Stimulated activated CD4-positive, alpha-beta T cell treated with anti-CD3 and anti-CD28 coated beads, Interleukin-12 subunit alpha, Interleukin-12 subunit beta, amount 100 ng/mL, for 48 hours (primary cell): ENCODE measurements around the gene GMPPA.

Experiments used
- DNase-seq, 3 donors: peaks; one replicate each; pipeline ENCODE4 v3.0.0-alpha.2; 2020; ENCODE audit warnings: low read depth in 2 of 3, low spot score in 1 of 3

Gene GMPPA

GRCh38 chr2:219467736-219468075, 31.0 kb upstream of the GMPPA start:
- no peak for DNase-seq

DNA sequence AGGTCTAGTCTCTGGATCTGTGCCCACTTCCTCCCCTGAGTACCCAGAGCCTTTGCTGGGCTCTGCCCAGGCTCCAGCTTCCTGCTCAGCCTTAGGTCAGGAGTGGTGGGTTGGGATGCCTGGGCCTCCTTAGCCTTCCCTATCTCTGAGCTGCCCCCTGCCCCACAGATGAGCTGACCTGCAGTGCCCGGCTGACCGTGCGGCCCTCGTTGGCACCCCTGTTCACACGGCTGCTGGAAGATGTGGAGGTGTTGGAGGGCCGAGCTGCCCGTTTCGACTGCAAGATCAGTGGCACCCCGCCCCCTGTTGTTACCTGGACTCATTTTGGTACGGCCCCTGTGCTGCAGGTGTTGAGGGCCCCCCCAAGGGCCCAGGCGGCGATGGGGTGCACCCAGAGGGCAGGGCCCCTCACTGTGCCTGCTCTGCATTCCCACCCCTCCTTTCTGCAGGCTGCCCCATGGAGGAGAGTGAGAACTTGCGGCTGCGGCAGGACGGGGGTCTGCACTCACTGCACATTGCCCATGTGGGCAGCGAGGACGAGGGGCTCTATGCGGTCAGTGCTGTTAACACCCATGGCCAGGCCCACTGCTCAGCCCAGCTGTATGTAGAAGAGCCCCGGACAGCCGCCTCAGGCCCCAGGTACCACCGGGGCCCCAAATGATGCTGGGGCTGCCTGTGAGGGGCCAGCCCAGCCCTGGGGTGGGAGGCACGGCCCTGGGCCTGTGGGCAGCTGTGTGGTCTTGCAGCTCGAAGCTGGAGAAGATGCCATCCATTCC, 30.1 kb upstream of the GMPPA start:
- DNase-seq = no peak

DNA sequence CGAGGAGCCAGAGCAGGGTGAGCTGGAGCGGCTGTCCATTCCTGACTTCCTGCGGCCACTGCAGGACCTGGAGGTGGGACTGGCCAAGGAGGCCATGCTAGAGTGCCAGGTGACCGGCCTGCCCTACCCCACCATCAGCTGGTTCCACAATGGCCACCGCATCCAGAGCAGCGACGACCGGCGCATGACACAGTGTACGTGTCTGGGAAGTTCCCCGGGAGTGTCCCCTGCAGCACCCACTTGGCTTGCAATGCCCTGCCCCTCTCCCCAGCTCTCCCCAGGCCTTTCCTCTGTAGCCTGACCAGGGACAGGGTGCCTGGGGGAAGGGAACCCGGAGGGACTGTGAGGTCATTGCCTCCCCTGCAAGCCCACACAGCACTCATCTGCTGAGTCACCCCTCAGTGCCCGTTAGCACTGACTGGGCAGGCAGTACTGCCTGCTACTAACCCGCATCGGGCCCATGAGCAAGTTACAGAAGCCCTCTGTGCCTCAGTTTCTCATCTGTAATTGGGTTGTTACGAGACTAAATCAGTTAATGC, 29.4 kb upstream of the GMPPA start:
- DNase-seq = no peak

DNA sequence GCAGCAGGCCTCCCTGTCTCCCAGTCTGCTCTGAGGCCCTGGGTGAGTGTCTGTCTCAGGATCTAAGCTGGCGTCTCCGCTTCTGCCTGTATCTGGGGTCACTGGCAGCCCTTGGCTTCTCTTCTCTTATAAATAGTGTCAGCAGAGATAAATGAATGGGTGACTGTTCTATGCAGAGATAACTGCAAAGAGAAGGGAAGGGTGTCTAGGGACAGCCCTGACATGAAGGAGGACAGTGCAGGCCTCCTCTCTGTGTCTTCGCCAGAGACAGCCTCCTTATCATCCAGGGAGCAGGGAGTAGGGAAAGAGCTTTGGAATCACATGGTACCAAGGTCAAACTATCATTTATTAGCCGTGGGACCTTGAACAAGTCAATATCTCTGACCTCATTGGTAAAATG, 28.3 kb upstream of the GMPPA start:
- no peak for DNase-seq

DNA sequence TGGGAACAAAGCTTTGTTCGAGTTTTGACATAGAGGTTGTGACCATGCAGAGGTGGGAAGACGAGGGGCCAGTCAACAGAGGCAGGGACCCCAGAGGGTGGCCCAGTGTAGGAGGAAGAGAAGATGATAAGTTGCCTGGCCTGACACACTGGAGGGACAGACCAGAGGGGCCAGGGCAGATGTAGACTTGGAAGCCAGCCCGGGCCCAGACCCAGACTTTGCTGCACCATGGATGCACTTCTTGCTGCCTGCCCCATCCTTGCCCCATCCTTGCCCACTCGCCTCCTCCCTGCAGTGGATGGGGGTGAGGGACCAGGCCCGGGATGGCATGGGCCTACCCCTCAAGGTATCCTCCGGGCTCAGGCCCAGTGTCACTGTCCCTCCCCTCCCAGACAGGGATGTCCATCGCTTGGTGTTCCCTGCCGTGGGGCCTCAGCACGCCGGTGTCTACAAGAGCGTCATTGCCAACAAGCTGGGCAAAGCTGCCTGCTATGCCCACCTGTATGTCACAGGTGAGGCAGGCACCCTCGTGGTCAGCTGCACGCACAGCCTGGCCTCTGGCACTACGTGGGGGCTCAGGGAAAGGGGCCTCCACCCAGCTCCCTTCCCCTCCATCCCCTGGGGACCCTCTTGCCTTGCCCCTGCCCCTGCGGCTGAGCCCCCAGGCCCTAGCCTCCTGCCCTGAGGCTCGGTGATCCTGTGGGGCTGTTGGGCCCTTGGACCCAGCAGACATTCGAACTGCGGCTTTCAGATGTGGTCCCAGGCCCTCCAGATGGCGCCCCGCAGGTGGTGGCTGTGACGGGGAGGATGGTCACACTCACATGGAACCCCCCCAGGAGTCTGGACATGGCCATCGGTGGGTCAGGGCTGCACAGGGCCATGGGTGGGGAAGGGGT, 27.0 kb upstream of the GMPPA start:
- DNase-seq = no peak

DNA sequence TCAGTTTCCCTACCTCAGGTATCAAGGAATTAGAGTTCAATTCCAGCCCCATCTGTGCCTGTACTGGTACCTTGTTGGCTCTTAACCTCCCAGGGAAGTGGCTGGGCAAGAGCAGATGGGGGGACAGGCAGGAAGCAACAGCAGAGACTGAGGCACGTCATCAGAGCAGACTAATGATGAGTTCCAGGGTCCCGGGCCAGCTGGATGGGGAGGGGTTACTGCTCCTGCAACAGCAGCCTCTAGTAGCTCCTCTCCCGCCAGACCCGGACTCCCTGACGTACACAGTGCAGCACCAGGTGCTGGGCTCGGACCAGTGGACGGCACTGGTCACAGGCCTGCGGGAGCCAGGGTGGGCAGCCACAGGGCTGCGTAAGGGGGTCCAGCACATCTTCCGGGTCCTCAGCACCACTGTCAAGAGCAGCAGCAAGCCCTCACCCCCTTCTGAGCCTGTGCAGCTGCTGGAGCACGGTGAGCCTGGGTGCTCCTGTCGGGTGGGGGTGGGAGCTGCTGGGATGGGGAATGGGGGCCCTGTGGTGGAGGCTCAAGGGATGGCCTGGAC, 26.0 kb upstream of the GMPPA start:
- no peak for DNase-seq

- DNase-seq = no peak
These were observed 25.2 kb upstream of the GMPPA start for GRCh38 chr2:219473511-219473910.

GRCh38 chr2:219474285-219475060, 24.2 kb upstream of the GMPPA start:
- no peak for DNase-seq

DNA sequence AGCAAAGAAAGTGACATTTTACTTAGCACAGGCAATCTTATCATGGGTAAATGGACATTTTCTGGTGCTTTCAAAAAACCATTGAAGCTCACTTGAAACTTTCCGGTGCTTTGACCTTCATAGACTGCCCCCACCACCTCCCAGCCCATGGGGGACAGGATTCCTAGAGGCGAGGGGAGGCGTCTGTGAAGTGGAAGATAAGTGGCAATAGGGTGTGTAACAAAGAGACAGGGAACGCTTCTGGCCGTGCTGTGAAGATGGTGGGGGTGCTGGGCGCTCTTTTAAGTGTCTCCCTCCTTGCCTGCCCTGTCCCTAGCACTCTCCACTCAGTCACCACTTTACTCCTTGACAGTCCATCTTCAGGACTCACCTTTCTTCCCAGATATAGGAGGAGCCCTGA, 23.4 kb upstream of the GMPPA start:
- DNase-seq = no peak

DNA sequence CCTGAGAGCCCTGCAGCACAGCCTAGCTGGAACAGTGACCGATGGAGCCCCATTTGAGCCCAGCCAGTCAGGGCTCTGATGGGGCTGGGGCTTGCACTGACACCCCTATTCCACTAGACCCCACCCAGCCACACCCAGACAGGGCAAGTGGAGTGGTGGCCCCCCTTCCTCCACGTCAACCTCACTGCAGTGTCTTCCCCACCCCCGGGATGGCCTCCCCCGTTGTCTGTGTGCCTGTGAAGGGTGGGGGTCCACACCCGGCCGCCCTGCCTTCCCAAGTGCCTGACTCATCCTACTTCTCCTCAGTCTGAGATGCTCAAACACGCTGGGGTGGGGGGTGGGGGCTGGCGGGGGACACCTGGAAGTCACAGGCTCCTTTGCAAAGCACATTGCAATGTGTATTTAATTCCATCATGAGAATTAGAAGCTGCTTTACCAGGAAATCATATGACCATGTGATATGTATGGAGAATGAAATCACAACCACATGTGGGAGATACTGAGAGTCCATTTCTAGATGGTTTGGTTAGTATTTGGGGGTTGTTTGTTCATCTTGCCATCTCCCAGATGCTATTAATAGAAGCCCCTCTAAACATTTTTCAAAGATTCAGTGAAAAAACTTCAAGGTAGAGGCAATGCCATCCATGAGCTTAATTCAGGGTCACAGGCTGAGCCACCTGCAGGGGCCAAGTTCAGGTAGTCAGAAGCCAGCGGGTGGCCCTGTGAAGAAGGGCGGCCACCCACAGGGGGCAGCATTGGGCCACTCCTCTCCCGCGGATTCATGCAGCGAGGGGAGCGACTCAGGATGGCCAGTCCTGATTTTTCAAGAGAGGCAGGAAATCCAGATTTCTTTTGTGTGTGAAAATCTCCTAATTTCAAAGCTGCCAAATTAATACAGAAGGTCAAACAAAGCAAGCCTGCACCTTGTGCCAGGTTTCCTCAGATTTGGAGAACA, 22.7 kb upstream of the GMPPA start:
- peak; percentile 47 to 62 (median 61) for DNase-seq

DNA sequence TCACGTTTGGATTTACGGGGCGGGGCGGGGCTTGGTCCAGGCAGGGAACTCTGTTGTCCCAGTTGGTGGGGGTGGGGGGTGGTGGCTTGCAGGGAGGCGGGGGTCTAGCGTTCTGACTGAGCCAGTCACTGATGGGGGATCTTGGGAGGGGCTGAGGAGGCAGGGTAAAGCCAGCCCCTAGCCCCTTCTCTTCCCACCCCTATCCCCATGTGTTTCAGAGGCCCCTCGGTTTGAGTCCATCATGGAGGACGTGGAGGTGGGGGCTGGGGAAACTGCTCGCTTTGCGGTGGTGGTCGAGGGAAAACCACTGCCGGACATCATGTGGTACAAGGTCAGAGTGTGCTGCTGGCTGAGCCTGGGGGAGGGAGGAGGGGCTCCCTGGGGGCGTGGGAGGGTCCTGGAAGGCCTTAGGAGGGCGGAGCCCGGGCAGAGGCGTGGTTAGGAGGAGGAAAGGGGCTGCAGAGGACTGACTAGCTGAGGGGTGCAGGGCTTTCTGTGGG, 22.0 kb upstream of the GMPPA start:
- no peak for DNase-seq

DNA sequence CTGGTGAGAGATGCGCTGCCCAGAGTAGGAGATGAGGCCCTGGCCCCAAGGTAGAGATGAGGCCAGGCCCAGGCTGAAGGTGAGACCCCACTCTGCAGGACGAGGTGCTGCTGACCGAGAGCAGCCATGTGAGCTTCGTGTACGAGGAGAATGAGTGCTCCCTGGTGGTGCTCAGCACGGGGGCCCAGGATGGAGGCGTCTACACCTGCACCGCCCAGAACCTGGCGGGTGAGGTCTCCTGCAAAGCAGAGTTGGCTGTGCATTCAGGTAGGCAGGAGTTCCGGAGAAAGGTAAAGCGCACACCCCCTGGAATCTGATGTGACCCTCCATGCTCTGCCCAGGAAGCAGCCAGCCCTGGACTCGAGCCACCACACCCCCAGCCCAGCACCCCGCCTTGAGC, 21.5 kb upstream of the GMPPA start:
- no peak for DNase-seq

DNA sequence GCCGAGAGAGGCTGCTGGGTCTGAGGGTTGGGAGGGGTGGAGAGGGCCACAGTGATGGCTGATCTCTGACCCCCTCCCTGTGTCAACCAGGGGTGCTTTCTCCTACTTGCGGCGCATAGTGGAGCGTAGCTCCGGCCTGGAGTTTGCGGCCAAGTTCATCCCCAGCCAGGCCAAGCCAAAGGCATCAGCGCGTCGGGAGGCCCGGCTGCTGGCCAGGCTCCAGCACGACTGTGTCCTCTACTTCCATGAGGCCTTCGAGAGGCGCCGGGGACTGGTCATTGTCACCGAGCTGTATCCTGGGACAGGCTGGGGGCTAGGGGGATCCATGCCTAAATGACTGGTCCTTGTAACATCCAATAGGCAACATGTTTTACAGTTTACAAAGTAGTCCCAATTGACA, 20.9 kb upstream of the GMPPA start:
- DNase-seq = no peak

DNA sequence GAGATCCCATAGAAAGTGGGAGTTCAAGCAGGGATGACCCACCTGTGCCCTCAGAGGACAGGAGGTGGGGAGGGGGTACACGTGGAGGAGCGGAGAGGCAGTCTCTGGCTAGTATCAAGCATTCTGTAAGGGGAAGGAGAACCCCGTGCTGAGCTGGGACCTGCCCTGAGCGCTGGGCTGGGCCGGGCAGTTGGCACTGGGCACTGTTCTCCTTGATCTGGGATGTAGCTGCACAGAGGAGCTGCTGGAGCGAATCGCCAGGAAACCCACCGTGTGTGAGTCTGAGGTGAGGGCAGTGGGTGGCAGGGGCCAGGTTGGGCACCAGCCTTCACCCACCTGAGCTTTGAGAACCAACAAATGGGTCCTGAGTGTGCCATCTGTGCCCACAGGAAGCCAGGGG, 19.8 kb upstream of the GMPPA start:
- DNase-seq = no peak

DNA sequence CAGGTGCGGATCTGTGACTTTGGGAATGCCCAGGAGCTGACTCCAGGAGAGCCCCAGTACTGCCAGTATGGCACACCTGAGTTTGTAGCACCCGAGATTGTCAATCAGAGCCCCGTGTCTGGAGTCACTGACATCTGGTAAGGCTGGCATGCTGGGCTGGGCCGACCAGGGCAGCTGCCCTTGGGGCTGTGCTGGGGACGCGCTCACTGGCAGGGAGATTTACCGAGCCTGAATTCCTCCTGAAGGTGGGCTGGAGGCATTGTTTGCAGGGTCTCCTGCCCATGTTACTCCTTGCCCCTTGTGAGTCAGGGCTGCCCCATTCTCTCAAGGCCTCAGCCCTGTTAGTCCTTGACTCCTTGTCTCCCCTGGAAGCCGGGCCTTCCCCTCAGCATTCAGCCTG, 18.7 kb upstream of the GMPPA start:
- no peak for DNase-seq

DNA sequence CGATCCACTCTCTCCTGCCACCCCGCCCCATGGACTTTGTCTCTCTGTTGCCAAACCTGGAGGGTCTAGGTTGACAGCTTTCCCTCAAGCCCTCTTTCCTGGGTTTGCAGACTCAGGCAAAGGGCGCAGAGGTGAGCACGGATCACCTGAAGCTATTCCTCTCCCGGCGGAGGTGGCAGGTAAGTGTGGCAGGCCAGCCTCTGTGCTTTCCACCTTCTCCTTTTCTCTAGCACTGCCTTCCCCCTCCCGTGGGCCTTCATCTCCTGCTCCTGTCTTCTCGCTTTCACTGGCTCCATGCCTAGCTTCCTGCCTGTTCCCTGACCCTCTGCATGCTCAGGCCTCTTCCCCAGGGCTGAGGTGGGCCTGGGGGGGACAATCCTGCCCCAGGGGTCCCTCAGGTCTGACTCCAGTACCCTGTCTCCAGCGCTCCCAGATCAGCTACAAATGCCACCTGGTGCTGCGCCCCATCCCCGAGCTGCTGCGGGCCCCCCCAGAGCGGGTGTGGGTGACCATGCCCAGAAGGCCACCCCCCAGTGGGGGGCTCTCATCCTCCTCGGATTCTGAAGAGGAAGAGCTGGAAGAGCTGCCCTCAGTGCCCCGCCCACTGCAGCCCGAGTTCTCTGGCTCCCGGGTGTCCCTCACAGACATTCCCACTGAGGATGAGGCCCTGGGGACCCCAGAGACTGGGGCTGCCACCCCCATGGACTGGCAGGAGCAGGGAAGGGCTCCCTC, 15.9 kb upstream of the GMPPA start:
- no peak for DNase-seq

- no peak for DNase-seq
These were observed 15.0 kb upstream of the GMPPA start for GRCh38 chr2:219483451-219484342.
